Osteoblast (primary cell): ENCODE data around the gene VEGFC. TPM values are rescaled to one million over a fixed set of nuclear protein-coding genes. Genes with fewer than 3 reads are reported as not detected.
A peak's percentile ranks its signal among the peaks of the same experiment; 100 is the strongest.

Source experiments
- DNase-seq: peaks from one replicate; pipeline ENCODE4 v3.0.0; 2011; ENCODE audit warnings: low spot score, mixed read lengths; ENCODE audit not compliant: insufficient read length; ENCODE audit errors: missing footprints
- H2AFZ ChIP-seq: 2 replicates; pipeline ENCODE4 v1.6.0; 2011; ENCODE audit warnings: mild to moderate bottlenecking, low read length
- H3K27ac ChIP-seq: 2 replicates; pipeline ENCODE4 v1.5.1; 2011; ENCODE audit warnings: mild to moderate bottlenecking, low read depth, low read length, moderate library complexity
- H3K27me3 ChIP-seq: 2 replicates; pipeline ENCODE4 v1.6.0; 2012; ENCODE audit warnings: mild to moderate bottlenecking, control low read depth, inconsistent platforms, low read length, moderate library complexity; ENCODE audit not compliant: insufficient read depth
- H3K36me3 ChIP-seq: 2 replicates; pipeline ENCODE4 v1.5.1; 2011; ENCODE audit warnings: mild to moderate bottlenecking, low read length, control low read depth, moderate library complexity; ENCODE audit not compliant: insufficient read depth
- H3K4me1 ChIP-seq: 2 replicates; pipeline ENCODE4 v1.5.1; 2011; ENCODE audit warnings: mild to moderate bottlenecking, low read length, control low read depth, moderate library complexity; ENCODE audit not compliant: insufficient read depth
- H3K4me2 ChIP-seq: 2 replicates; pipeline ENCODE4 v1.6.0; 2011; ENCODE audit warnings: mild to moderate bottlenecking, low read length; ENCODE audit not compliant: insufficient read depth
- H3K4me3 ChIP-seq: fragments of 200-600 bp; sonication (generic); 3 replicates; pipeline ENCODE4 v1.5.1; 2012; ENCODE audit warnings: mild to moderate bottlenecking, low read length, inconsistent platforms; ENCODE audit not compliant: insufficient read depth
- H3K79me2 ChIP-seq: 2 replicates; pipeline ENCODE4 v1.6.0; 2012; ENCODE audit warnings: mild to moderate bottlenecking, low read length, control low read depth, inconsistent platforms; ENCODE audit not compliant: insufficient read depth
- H3K9me3 ChIP-seq: 2 replicates; pipeline ENCODE4 v1.5.1; 2011; ENCODE audit warnings: low read depth, low read length, control low read depth
- H4K20me1 ChIP-seq: 2 replicates; pipeline ENCODE4 v1.6.0; 2012; ENCODE audit warnings: mild to moderate bottlenecking, low read length, control low read depth; ENCODE audit not compliant: insufficient read depth
- CTCF ChIP-seq: IDR thresholded peaks from 2 replicates; pipeline ENCODE4 v1.5.1; 2011; ENCODE audit warnings: mild to moderate bottlenecking, low read depth, low read length, moderate library complexity; ENCODE audit errors: extremely low read depth
- total RNA-seq: library from RNA; depleted of rRNA; stranded (reverse); fragments of >200 nt; gene quantifications from 2 replicates; pipeline ENCODE4 v1.2.3, GENCODE V29; 2012

The VEGFC gene
- total RNA-seq, 1 donor = 55.4 TPM

- Histone ChIP-seq H3K27ac (no peak overlapping the region), H3K79me2 (no peaks in the 10 kb centered on the region), H3K36me3 (no peaks in the 10 kb centered on the region), H3K9me3 (no peaks in the 10 kb centered on the region), H3K4me1 (no peaks in the 10 kb centered on the region), H3K27me3 (no peaks in the 10 kb centered on the region), H2AFZ (no peak overlapping the region), H3K4me3 (no peak overlapping the region), H4K20me1 (no peaks in the 10 kb centered on the region), H3K4me2 (no peak overlapping the region)
- TF ChIP-seq CTCF = no peak
- DNase-seq = peak; percentile 49
Measured at GRCh38 chr4:176806778-176807375, 14.2 kb upstream of the VEGFC start.

- Histone ChIP-seq H3K27me3 (no peaks in the 10 kb centered on the region), H3K27ac (peak overlapping the region; percentile 50), H4K20me1 (no peaks in the 10 kb centered on the region), H3K9me3 (no peaks in the 10 kb centered on the region), H3K79me2 (no peaks in the 10 kb centered on the region), H3K4me2 (no peak overlapping the region), H3K4me3 (no peak overlapping the region), H3K36me3 (no peaks in the 10 kb centered on the region), H2AFZ (peak overlapping the region; percentile 40), H3K4me1 (peaks cover 5% of the 10 kb centered on the region)
- DNase-seq = peak; percentile 64
- no peak for TF ChIP-seq CTCF
Measured at GRCh38 chr4:176805155-176805554, 12.4 kb upstream of the VEGFC start.

GRCh38 chr4:176800891-176801534 is 8.3 kb upstream of the VEGFC start:
- H3K79me2 ChIP-seq = no peaks in the 10 kb centered on the region
- no peak overlapping the region for H3K4me2 ChIP-seq
- peak overlapping the region; percentile 46 for H3K27ac ChIP-seq
- no peaks in the 10 kb centered on the region for H3K36me3 ChIP-seq
- H2AFZ ChIP-seq = no peak overlapping the region
- peaks cover 5% of the 10 kb centered on the region for H3K4me1 ChIP-seq
- H3K4me3 ChIP-seq = no peak overlapping the region
- peak; percentile 75 for DNase-seq
- no peak for TF ChIP-seq CTCF
- no peaks in the 10 kb centered on the region for H3K27me3 ChIP-seq
- no peaks in the 10 kb centered on the region for H3K9me3 ChIP-seq
- H4K20me1 ChIP-seq = no peaks in the 10 kb centered on the region

- DNase-seq = no peak
- TF ChIP-seq CTCF = no peak
- Histone ChIP-seq H3K27me3 (no peaks in the 10 kb centered on the region), H4K20me1 (no peaks in the 10 kb centered on the region), H3K4me3 (no peak overlapping the region), H2AFZ (no peak overlapping the region), H3K27ac (no peak overlapping the region), H3K9me3 (no peaks in the 10 kb centered on the region), H3K36me3 (no peaks in the 10 kb centered on the region), H3K4me1 (peaks cover 13% of the 10 kb centered on the region), H3K79me2 (peaks cover 5% of the 10 kb centered on the region), H3K4me2 (no peak overlapping the region)
Measured at GRCh38 chr4:176799653-176800052, 6.9 kb upstream of the VEGFC start.
